Coronary artery (tissue), 2 donors: Measurements from ENCODE around the gene NXPH4.

Experiments
- DNase-seq: peaks from one replicate; pipeline ENCODE4 v3.0.0-alpha.2; 2017; ENCODE audit warnings: low spot score
- H3K27ac ChIP-seq, 2 donors: fragments of 200-600 bp; sonication (generic); one replicate each; pipeline ENCODE4 v1.5.1; 2016 to 2019
- H3K4me3 ChIP-seq: fragments of 200-600 bp; sonication (generic); 2 replicates; pipeline ENCODE4 v1.5.1; 2016; ENCODE audit warnings: mild to moderate bottlenecking, moderate library complexity
- CTCF ChIP-seq: fragments of 200-600 bp; sonication (generic); IDR thresholded peaks from one replicate; pipeline ENCODE4 v1.5.1; 2019; ENCODE audit warnings: antibody characterized with exemption

The NXPH4 gene

GRCh38 chr12:57221169-57221917, 4.7 kb downstream of the NXPH4 start:
- DNase-seq: no peak
- TF ChIP-seq CTCF: no peak
- H3K4me3 ChIP-seq: no peak overlapping the region
- no peak overlapping the region for H3K27ac ChIP-seq

- no peak overlapping the region for H3K4me3 ChIP-seq
- no peak for DNase-seq
- no peak overlapping the region for H3K27ac ChIP-seq
- TF ChIP-seq CTCF: no peak
Measured at GRCh38 chr12:57222286-57223190, 5.9 kb downstream of the NXPH4 start.

GRCh38 chr12:57223191-57224165, 6.9 kb downstream of the NXPH4 start:
- H3K27ac ChIP-seq: no peak overlapping the region
- TF ChIP-seq CTCF: no peak
- no peak overlapping the region for H3K4me3 ChIP-seq
- no peak for DNase-seq

GRCh38 chr12:57224278-57224972, 7.8 kb downstream of the NXPH4 start:
- no peak for DNase-seq
- H3K27ac ChIP-seq: no peak overlapping the region
- H3K4me3 ChIP-seq: no peak overlapping the region
- TF ChIP-seq CTCF: no peak

- no peak for TF ChIP-seq CTCF
- DNase-seq: no peak
- Histone ChIP-seq H3K27ac (no peak overlapping the region), H3K4me3 (peak overlapping the region; percentile 25)
Measured at GRCh38 chr12:57224973-57225679, 8.5 kb downstream of the NXPH4 start.
